ENCODE measurements around the gene FILIP1.
"Not testable (repeated sequence)": the region's sequence is repeated elsewhere in the genome, so short reads cannot be mapped to it uniquely, and the experiment has no call there.

The FILIP1 gene

GRCh38 chr6:75449630-75450206 lies 43.9 kb downstream of the FILIP1 start:
- no peak for DNase-seq

GRCh38 chr6:75446241-75446880 lies 47.2 kb downstream of the FILIP1 start:
- DNase-seq = peak; percentile 29

- DNase-seq = no peak
Measured at GRCh38 chr6:75445738-75446137, 47.9 kb downstream of the FILIP1 start.

GRCh38 chr6:75444899-75445298 lies 48.7 kb downstream of the FILIP1 start:
- DNase-seq = no peak

- not testable (repeated sequence) for DNase-seq
Measured at GRCh38 chr6:75441883-75442282, 51.7 kb downstream of the FILIP1 start.

GRCh38 chr6:75441479-75441878 lies 52.1 kb downstream of the FILIP1 start:
- DNase-seq = not testable (repeated sequence)

GRCh38 chr6:75438442-75439116 lies 55.0 kb downstream of the FILIP1 start:
- DNase-seq = no peak

GRCh38 chr6:75438013-75438431 lies 55.6 kb downstream of the FILIP1 start:
- DNase-seq = no peak

GRCh38 chr6:75437421-75437891 lies 56.1 kb downstream of the FILIP1 start:
- no peak for DNase-seq

GRCh38 chr6:75436869-75437268 lies 56.7 kb downstream of the FILIP1 start:
- DNase-seq = no peak

GRCh38 chr6:75432809-75433208 lies 60.8 kb downstream of the FILIP1 start:
- not testable (repeated sequence) for DNase-seq

GRCh38 chr6:75431379-75431778 lies 62.2 kb downstream of the FILIP1 start:
- DNase-seq = peak; percentile 1

- no peak for DNase-seq
Measured at GRCh38 chr6:75430631-75431325, 62.8 kb downstream of the FILIP1 start.

- no peak for DNase-seq
Measured at GRCh38 chr6:75429061-75429703, 64.4 kb downstream of the FILIP1 start.

- DNase-seq = no peak
Measured at GRCh38 chr6:75428204-75428603, 65.4 kb downstream of the FILIP1 start.

- no peak for DNase-seq
Measured at GRCh38 chr6:75427329-75427728, 66.3 kb downstream of the FILIP1 start.

- DNase-seq = no peak
Measured at GRCh38 chr6:75424618-75425548, 68.7 kb downstream of the FILIP1 start.

- no peak for DNase-seq
Measured at GRCh38 chr6:75423386-75423785, 70.2 kb downstream of the FILIP1 start.

GRCh38 chr6:75422024-75422639 lies 71.5 kb downstream of the FILIP1 start:
- no peak for DNase-seq

GRCh38 chr6:75421316-75422023 lies 72.1 kb downstream of the FILIP1 start:
- DNase-seq = no peak

- no peak for DNase-seq
Measured at GRCh38 chr6:75419980-75420379, 73.6 kb downstream of the FILIP1 start.

All from activated CD4-positive, alpha-beta T cell treated with anti-CD3 and anti-CD28 coated beads, Interleukin-2, Interleukin-6, amounts not matched to agents 100 ng/mL and 50 ng/mL, durations not matched to agents 16 hours and 8 hours (primary cell).